Hepatocyte (in vitro differentiated cells): Measurements from ENCODE around the gene ARHGDIG. TPM values are rescaled to one million over a fixed set of nuclear protein-coding genes. Genes with fewer than 3 reads are reported as not detected.

Experiments used
- DNase-seq: peaks from one replicate; pipeline ENCODE4 v3.0.0-alpha.2; 2016; ENCODE audit warnings: low spot score
- H2AFZ ChIP-seq: fragments of 200-600 bp; sonication (generic); 2 replicates; pipeline ENCODE4 v1.6.0; 2016; ENCODE audit warnings: antibody characterized with exemption, mild to moderate bottlenecking
- H3K27ac ChIP-seq: fragments of 200-600 bp; sonication (generic); 2 replicates; pipeline ENCODE4 v1.5.1; 2016; ENCODE audit warnings: mild to moderate bottlenecking
- H3K27me3 ChIP-seq: fragments of 200-600 bp; sonication (generic); 2 replicates; pipeline ENCODE4 v1.6.1; 2016
- H3K36me3 ChIP-seq: fragments of 200-600 bp; sonication (generic); replicated peaks from 2 replicates; pipeline ENCODE4 v1.5.1; 2016; ENCODE audit warnings: low read depth; ENCODE audit not compliant: insufficient read depth
- H3K4me1 ChIP-seq: fragments of 200-600 bp; sonication (generic); 2 replicates; pipeline ENCODE4 v1.5.1; 2016; ENCODE audit warnings: mild to moderate bottlenecking, moderate library complexity; ENCODE audit not compliant: insufficient read depth
- H3K4me2 ChIP-seq: fragments of 200-600 bp; sonication (generic); 2 replicates; pipeline ENCODE4 v1.6.0; 2016
- H3K4me3 ChIP-seq: fragments of 200-600 bp; sonication (generic); 2 replicates; pipeline ENCODE4 v1.5.1; 2016; ENCODE audit warnings: mild to moderate bottlenecking
- H3K79me2 ChIP-seq: fragments of 200-600 bp; sonication (generic); 2 replicates; pipeline ENCODE4 v1.6.0; 2017; ENCODE audit warnings: mild to moderate bottlenecking
- H3K9me2 ChIP-seq: fragments of 200-600 bp; sonication (generic); replicated peaks from 2 replicates; pipeline ENCODE4 v1.6.0; 2017; ENCODE audit warnings: mild to moderate bottlenecking; ENCODE audit not compliant: insufficient read depth
- H3K9me3 ChIP-seq: fragments of 200-600 bp; sonication (generic); 2 replicates; pipeline ENCODE4 v1.5.1; 2016; ENCODE audit warnings: low read depth, mild to moderate bottlenecking
- H4K20me1 ChIP-seq: fragments of 200-600 bp; sonication (generic); 2 replicates; pipeline ENCODE4 v1.6.0; 2016; ENCODE audit warnings: mild to moderate bottlenecking; ENCODE audit not compliant: insufficient read depth, poor library complexity, severe bottlenecking
- CTCF ChIP-seq: fragments of 200-600 bp; sonication (generic); IDR thresholded peaks from 2 replicates; pipeline ENCODE4 v1.5.1; 2016; ENCODE audit warnings: antibody characterized with exemption, mild to moderate bottlenecking; ENCODE audit not compliant: poor library complexity
- EZH2 ChIP-seq: fragments of 200-600 bp; sonication (generic); IDR thresholded peaks from 2 replicates; pipeline ENCODE4 v1.6.1; 2016; ENCODE audit warnings: antibody characterized with exemption, mild to moderate bottlenecking, borderline replicate concordance
- EZH2phosphoT487 ChIP-seq: fragments of 200-600 bp; sonication (generic); IDR thresholded peaks from one replicate; pipeline ENCODE4 v1.6.1; 2018; ENCODE audit warnings: antibody characterized with exemption, mild to moderate bottlenecking, low read depth, moderate library complexity; ENCODE audit not compliant: unreplicated experiment, severe bottlenecking
- WGBS: methylation state at CpG from one replicate; pipeline ENCODE4 v1.1.6; 2016; ENCODE audit warnings: low lambda C conversion rate; ENCODE audit errors: missing lambda C conversion rate; 5-methylcytosine and 5-hydroxymethylcytosine counted together
- polyA plus RNA-seq: library from polyadenylated mRNA; unstranded; fragments of >200 nt; fragmentation: Nextera tagmentation; extraction: Ambion mirVana; gene quantifications from 2 replicates; pipeline ENCODE4 v1.2.1, GENCODE V29; 2016
- total RNA-seq: library from RNA; depleted of rRNA; stranded (reverse); fragments of >200 nt; gene quantifications from 2 replicates; pipeline ENCODE4 v1.2.3, GENCODE V29; 2014

The ARHGDIG gene
- total and polyA plus RNA-seq, 2 experiments from 2014 or later = 1.1 TPM; not detected in 1

DNA sequence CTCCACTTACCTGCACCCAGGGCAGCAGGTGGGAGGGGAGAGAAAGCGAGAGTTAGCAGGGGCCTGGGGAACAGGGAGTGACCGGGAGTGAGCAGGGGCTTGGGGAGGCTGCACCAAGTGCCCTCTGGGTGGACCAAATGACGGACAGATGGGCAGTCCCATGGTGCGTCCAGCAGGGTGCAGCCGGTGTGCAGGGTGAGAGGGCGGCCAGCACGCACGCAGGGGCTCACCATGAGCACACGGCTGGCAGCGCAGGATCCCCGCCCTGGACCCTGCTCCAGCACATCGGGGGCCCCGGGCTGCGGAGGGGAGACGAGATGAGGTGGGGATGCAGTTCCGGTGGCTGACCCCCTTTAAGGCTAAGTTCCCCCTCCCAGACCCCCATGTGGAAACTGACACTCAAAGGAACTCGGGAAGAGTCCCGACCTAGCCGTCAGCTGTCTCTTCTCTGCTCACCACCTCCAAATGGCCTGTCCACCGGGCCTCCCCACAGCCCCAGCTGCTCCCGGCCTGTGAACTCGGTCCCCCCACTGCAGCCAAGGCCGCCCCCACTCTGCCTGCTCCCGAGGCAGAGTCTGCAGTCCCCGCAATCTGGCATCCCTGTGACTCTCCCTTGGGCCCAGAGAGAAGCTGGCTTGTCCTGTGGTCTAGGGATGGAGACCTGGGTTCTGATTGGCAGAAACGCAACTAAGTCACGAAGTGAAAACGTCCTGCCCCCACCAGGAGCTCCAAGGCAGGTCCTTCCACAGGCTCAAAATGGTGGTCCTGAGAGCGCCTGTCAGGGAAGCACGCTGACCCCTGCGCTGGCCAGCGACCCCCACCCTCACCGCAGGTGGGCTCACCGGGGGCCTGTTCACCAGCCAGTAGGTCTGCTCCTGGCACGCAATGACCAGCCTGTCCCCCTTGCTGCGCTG, 7.5 kb upstream of the ARHGDIG start:
- H3K9me3 ChIP-seq = no peaks in the 10 kb centered on the region
- H3K4me3 ChIP-seq = no peak overlapping the region
- H2AFZ ChIP-seq = no peak overlapping the region
- H4K20me1 ChIP-seq = no peaks in the 10 kb centered on the region
- H3K79me2 ChIP-seq = no peaks in the 10 kb centered on the region
- WGBS = 90% methylated on average over 26 of the region's 36 CpGs
- H3K27ac ChIP-seq = no peak overlapping the region
- no peak for TF ChIP-seq EZH2
- no peak for TF ChIP-seq CTCF
- TF ChIP-seq EZH2phosphoT487 = no peak
- H3K36me3 ChIP-seq = no peaks in the 10 kb centered on the region
- no peak for DNase-seq
- H3K4me1 ChIP-seq = no peaks in the 10 kb centered on the region
- no peak overlapping the region for H3K4me2 ChIP-seq
- peaks cover 28% of the 10 kb centered on the region for H3K27me3 ChIP-seq
- no peaks in the 10 kb centered on the region for H3K9me2 ChIP-seq

DNA sequence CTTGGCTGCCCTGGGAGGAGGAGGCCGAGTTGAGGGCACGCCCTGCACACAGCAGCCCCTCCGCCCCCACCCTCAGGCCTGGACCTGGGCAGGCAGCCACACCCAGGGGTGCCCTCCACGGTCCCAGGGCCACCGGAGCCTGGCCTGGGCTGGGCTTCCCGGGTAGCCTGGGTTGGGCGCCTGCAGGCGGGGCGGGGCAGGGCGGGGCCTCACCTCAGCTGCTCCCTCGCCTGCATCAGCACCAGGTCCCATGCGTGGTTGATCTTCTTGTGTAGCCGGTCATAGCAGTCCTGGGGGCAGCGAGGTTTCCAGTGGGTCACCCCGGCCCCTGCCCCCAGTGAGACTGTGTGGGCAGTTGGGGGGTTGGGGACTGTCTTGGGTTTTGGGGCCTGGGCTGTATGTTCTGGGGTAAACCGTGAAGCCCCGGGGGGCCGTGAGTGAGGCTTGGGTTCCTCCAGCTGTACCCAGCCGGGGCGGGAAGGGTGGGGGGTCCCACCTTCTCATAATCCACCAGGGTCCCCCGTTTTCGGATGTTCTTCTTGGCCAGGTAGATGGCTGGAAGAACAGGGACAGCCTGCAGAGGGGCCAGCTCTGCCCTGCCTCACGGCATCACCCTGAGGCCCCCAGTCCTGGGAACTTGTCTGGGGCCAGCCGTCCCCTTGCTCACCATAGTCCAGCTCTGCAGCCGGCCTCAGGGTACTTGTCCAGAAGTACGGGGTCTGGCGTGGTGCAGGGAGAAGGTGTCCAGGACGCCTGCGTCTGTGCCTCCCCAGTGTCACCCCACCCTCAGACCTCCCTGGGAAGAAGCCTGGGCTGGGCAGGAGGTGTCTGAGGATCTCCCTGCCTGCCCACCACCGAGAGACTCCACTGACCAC, 6.6 kb upstream of the ARHGDIG start:
- no peaks in the 10 kb centered on the region for H3K9me2 ChIP-seq
- WGBS = 91% methylated on average over 24 of the region's 30 CpGs
- no peaks in the 10 kb centered on the region for H4K20me1 ChIP-seq
- H3K27me3 ChIP-seq = peaks cover 28% of the 10 kb centered on the region
- H3K27ac ChIP-seq = no peak overlapping the region
- H3K9me3 ChIP-seq = no peaks in the 10 kb centered on the region
- no peaks in the 10 kb centered on the region for H3K79me2 ChIP-seq
- H3K36me3 ChIP-seq = no peaks in the 10 kb centered on the region
- H3K4me1 ChIP-seq = no peaks in the 10 kb centered on the region
- TF ChIP-seq CTCF = no peak
- no peak for TF ChIP-seq EZH2phosphoT487
- TF ChIP-seq EZH2 = no peak
- DNase-seq = no peak
- no peak overlapping the region for H3K4me2 ChIP-seq
- H3K4me3 ChIP-seq = no peak overlapping the region
- H2AFZ ChIP-seq = no peak overlapping the region

- TF ChIP-seq CTCF (no peak), EZH2 (peak; percentile 70)
Measured at GRCh38 chr16:275041-275641, 5.2 kb upstream of the ARHGDIG start.

More at GRCh38 chr16:275041-275641, 5.2 kb upstream of the ARHGDIG start:
- no peak overlapping the region for H2AFZ ChIP-seq
- peak overlapping the region; percentile 91 for H3K4me2 ChIP-seq
- peaks cover 38% of the 10 kb centered on the region for H3K27me3 ChIP-seq
- no peaks in the 10 kb centered on the region for H3K79me2 ChIP-seq
- H4K20me1 ChIP-seq = no peaks in the 10 kb centered on the region
- H3K4me1 ChIP-seq = no peaks in the 10 kb centered on the region
- no peaks in the 10 kb centered on the region for H3K9me2 ChIP-seq
- no peak overlapping the region for H3K4me3 ChIP-seq
- DNase-seq = no peak
- H3K9me3 ChIP-seq = no peaks in the 10 kb centered on the region
- no peak overlapping the region for H3K27ac ChIP-seq
- WGBS = 9% methylated on average over 27 of the region's 58 CpGs
- H3K36me3 ChIP-seq = no peaks in the 10 kb centered on the region
